GM19468 (cell line): ENCODE results near the gene RAB3D.
"Not testable (repeated sequence)": the region's sequence is repeated elsewhere in the genome, so short reads cannot be mapped to it uniquely, and the experiment has no call there.

Experiments
- ATAC-seq: cut with Tn5 transposase; IDR thresholded peaks from one replicate; pipeline ENCODE4 v1.9.1; 2021; ENCODE audit warnings: mild to moderate bottlenecking, moderate library complexity, moderate number of reproducible peaks; ENCODE audit not compliant: unreplicated experiment; ENCODE audit errors: extremely low read depth

Gene RAB3D

DNA sequence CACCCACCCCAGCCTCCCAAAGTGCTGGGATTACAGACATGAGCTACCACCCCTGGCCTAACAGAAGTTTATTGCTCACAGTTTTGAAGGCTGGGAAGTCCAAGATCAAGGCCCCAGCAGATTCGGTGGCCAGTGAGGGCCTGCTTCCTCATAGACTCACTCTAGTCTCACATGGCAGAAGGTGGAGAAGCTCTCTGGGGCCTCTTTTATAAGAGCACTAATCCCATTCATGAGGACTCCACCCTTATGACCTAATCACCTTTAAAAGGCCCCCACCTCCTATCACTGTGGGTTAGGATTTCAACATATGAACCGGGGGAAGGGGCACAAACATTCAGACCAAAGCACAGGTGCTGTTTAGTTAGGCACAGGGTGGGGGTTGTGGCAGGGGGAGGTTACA, 28.1 kb upstream of the RAB3D start:
- ATAC-seq, result no peak

DNA sequence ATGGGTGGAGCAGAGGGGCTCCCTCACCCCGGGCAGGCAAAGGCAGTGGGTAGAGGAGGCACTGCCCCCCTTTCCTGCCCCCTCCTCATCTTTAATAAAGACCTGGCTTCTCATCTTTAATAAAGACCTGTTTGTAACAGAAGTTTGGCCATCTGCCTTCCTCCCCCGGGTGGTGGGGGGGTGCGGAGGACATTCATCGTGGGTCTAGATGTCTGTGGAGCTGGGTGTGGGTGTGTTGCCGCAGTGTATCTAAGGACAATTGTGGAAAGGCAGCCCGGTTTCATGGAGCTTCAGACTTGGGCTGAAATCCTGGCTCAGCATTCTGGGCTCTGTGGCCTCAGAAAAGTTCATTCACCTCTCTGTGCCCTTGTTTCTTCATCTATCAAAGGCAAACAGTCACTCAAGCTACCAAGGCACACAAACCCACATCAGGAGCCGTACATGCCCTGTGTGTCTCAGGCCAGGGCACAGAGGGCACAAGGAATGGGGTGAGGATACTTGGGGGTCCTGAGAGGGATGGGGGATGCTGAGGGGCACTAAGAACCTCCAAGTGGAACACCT, 26.2 kb upstream of the RAB3D start:
- ATAC-seq, result no peak

GRCh38 chr19:11364935-11365334, 25.5 kb upstream of the RAB3D start:
- ATAC-seq, result no peak

DNA sequence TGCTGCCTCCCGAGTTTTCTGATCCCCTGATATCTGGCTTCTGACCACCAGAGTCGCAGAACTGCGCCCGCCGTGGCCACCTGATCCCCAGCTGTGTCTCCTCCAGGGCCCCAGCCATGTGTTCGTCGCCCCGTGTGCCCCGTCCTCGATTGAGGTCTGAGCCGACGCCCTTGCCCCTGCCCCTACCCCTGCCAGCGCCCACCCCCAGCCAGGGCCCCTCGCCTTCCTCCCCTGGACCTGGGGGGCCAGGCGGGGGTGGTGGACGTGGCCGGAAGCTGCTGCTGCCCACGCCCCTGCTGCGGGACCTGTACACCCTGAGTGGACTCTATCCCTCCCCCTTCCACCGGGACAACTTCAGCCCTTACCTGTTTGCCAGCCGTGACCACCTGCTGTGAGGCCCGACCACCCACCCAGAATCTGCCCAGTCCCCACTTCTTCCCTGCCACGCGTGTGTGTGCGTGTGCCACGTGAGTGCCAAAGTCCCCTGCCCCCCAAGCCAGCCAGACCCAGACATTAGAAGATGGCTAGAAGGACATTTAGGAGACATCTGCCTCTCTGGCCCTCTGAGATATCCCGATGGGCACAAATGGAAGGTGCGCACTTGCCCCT, 24.9 kb upstream of the RAB3D start:
- no peak for ATAC-seq

DNA sequence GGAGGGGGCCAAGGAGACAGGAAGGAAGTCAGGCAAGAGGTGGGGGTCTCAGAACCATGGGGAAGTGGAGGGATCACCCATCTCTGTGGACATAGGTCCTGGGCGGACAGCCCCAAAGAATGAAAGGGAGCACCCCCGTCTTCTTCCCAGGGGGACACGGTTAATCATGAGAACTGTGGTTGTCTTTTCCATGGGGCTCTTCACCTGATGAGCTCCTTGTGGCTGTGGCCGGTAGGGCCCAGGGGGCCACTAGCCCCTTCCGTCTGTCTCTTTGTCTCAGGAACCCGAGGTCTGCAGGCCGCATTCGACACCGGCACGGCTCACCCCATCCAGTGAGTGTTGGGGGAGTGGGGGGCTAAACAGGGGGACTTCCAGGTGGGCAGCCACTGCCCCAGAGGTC, 24.4 kb upstream of the RAB3D start:
- ATAC-seq, result no peak

- no peak for ATAC-seq
Measured at GRCh38 chr19:11361771-11362731, 22.6 kb upstream of the RAB3D start.

DNA sequence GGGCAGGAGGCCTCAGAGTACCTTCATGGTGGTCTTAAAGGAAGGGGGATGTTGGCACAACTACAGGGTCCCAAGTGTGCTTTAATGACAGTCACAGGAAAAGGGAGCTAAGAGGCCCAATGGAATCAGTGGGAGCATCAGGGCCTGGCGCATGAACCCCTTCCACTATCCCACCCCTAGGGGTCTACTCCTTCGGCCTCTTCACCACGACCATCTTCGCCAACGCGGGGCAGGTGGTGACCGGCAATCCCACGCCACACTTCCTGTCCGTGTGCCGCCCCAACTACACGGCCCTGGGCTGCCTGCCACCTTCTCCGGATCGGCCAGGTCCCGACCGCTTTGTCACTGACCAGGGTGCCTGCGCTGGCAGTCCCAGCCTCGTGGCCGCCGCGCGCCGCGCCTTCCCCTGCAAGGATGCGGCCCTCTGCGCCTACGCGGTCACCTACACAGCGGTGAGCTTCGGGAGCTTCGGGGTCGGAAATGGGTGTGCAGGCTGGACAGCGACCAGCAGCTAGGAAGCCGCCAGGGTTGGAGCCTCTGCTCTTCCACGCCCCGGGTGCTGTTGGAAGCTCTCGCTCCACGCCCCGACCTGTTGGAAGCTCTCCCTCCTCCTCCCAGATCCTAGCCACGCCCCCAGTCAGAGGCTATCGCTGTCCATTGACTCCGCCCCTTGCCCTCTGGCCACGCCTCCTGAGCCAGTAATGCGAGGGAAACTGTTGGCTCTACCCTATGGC, 21.7 kb upstream of the RAB3D start:
- no peak for ATAC-seq

GRCh38 chr19:11359421-11359820, 20.0 kb upstream of the RAB3D start:
- no peak for ATAC-seq

DNA sequence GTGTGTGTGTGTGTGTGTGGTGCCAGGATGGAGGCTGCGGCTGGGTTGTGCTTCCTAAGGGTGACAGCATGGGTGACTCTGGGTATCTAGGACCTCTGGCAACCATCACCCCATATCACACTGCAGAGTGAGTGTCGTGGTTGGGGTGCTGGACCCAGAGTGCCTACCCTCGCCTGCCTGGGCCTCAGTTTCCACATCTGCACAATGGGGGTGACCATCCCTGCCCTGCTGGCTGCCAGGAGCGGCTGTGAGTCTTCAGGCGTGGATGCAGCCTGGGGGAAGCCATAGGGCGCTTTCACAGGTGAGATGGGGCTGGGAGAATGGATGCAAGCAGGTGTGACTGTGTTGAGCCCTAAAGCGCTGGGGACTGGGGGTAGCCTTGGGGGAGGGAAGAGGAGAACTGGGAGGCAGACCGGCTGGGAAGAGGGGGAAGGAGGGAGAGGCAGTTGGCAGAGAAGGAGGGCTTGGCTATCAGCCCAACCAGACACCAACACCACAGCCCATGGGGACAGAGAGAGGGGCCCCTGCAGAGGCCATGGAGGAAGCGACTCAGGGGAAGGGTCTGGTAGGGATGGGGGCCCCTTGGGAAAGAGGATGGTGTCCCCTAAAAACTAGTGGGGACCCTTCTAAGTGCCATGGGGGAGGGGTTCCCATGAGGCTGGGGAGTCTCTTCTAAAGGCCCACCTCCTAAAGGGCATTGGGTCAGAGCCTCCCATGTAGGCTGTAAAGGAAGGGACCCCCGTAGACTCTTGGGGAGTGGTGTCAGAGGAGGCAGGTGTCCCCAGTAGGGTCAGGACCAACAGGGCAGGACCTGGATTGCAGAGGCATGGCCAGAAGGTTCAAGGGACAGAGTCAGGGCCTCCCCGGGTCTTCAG, 17.5 kb upstream of the RAB3D start:
- ATAC-seq, result no peak

- ATAC-seq, result no peak
Measured at GRCh38 chr19:11356074-11356397, 16.6 kb upstream of the RAB3D start.

- no peak for ATAC-seq
Measured at GRCh38 chr19:11355160-11356073, 16.0 kb upstream of the RAB3D start, which contains the start of gene PLPPR2. TSS of gene PLPPR2 (plus strand) at chr19:11355432. CDS start at chr19:11357674, 2,242 bp downstream.

GRCh38 chr19:11354102-11354501, 14.6 kb upstream of the RAB3D start:
- ATAC-seq, result not testable (repeated sequence)

- no peak for ATAC-seq
Measured at GRCh38 chr19:11349171-11349570, 9.7 kb upstream of the RAB3D start.

DNA sequence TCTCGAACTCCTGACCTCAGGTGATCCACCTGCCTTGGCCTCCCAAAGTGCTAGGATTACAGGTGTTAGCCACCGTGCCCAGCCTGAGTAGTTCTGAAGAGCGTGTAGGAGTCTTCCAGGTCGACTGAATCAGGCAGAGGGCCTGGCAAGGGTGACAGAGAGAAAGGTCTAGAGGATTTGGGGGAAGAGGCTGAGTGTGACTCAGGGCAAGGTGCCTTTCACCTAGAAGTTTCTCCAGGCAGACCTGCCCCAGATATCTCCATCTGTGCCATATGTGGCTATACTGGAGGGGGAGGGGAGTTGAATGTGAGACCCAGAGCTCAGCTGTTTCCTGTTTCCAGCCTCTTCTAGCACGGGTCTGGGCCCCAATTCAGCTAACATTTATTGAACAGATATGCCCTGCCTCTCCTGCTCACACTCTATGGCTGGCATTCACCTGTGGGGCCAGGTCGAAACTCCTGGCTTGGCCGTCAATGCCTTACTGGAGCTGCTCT, 8.1 kb upstream of the RAB3D start:
- no peak for ATAC-seq

DNA sequence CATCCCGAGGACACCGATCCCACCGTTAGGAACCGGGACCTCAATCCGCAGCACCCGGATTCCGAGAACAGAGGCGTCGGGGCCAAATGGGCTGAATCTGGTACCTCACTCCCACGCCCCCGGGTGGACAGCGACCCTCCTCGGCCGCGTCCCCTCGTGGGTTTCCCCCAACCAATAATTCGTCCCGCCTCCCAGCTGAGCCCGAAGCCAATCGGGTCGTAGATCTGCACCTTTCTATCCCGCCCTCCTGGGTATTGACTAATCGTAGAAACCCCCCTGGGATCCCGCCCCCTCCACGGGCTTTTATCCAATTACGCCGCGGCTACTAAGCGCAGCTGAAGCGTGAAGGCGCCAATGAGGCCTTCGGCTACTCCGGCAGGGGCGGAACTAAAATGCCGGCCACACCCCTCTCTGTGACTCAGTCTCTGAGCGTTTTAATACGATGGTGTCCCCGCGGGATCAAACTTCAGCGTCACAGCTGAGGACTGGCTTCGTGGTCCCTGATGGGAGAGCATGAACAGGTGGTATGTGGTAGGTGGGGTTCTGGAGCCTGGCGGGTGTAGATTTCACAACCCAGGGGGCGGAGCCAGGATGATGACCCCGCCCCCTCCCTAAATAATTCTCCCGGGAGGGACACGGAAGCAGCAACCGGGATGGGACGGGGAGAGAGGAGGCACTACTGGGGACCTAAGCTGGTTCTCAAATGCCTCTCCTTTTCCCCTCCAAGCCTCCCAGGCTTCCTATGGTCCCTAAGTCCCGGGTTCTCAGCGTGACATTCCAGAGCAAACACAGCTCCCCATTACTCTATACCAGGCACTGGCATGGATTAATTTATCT, 6.9 kb upstream of the RAB3D start, which contains the start of the genes CCDC159 and TMEM205:
CCDC159 (plus strand) TSS at position 416 of the 837 bp plus-strand sequence; CDS start at position 504, 88 bp downstream.
TMEM205 (minus strand) TSS at position 165 of the 837 bp plus-strand sequence. CDS start 649 bp downstream, outside the sequence.
- ATAC-seq, result peak; percentile 59

- ATAC-seq, result no peak
Measured at GRCh38 chr19:11345122-11345803, 5.8 kb upstream of the RAB3D start.

- ATAC-seq, result no peak
Measured at GRCh38 chr19:11342429-11342828, 3.0 kb upstream of the RAB3D start.
